ENCODE measurements around the gene CDC26.
"Not testable (repeated sequence)": the region's sequence is repeated elsewhere in the genome, so short reads cannot be mapped to it uniquely, and the experiment has no call there.

CDC26 gene

GRCh38 chr9:113237026-113237425 lies 38.3 kb downstream of the CDC26 start:
- no peak for FAIRE-seq

GRCh38 chr9:113235701-113236255 lies 39.6 kb downstream of the CDC26 start:
- not testable (repeated sequence) for FAIRE-seq

- FAIRE-seq, result no peak
Observed at GRCh38 chr9:113231701-113232100, 43.7 kb downstream of the CDC26 start.

GRCh38 chr9:113228130-113228665 lies 47.2 kb downstream of the CDC26 start:
- no peak for FAIRE-seq

GRCh38 chr9:113227436-113227835 lies 47.9 kb downstream of the CDC26 start:
- FAIRE-seq, result no peak

GRCh38 chr9:113223963-113224362 lies 51.4 kb downstream of the CDC26 start:
- no peak for FAIRE-seq

GRCh38 chr9:113222482-113222841 lies 52.9 kb downstream of the CDC26 start:
- FAIRE-seq, result no peak

GRCh38 chr9:113221800-113222481 lies 53.4 kb downstream of the CDC26 start:
- no peak for FAIRE-seq

- peak; percentile 77 for FAIRE-seq
Observed at GRCh38 chr9:113221003-113221799, 54.2 kb downstream of the CDC26 start, which contains the start of the genes FKBP15 and SLC31A1. FKBP15 (minus strand) TSS chr9:113221277; CDS start chr9:113221243, 34 bp downstream. SLC31A1 (plus strand) TSS chr9:113221544; CDS start chr9:113256149, 34,605 bp downstream.

GRCh38 chr9:113220467-113221002 lies 54.8 kb downstream of the CDC26 start:
- FAIRE-seq, result no peak

- FAIRE-seq, result no peak
Observed at GRCh38 chr9:113219969-113220368, 55.4 kb downstream of the CDC26 start.

GRCh38 chr9:113219186-113219936 lies 56.0 kb downstream of the CDC26 start:
- FAIRE-seq, result no peak

Data from TTC549 (cell line).